Hematopoietic multipotent progenitor cell treated with erythropoietin and hydrocortisone succinate and interleukin-3 and kit ligand, for 15 days (in vitro differentiated cells): Measurements from ENCODE around the gene APOB.

Experiments used
- DNase-seq: peaks from one replicate; pipeline ENCODE4 v3.0.0-alpha.2; 2015; ENCODE audit warnings: low spot score

The APOB gene

DNA sequence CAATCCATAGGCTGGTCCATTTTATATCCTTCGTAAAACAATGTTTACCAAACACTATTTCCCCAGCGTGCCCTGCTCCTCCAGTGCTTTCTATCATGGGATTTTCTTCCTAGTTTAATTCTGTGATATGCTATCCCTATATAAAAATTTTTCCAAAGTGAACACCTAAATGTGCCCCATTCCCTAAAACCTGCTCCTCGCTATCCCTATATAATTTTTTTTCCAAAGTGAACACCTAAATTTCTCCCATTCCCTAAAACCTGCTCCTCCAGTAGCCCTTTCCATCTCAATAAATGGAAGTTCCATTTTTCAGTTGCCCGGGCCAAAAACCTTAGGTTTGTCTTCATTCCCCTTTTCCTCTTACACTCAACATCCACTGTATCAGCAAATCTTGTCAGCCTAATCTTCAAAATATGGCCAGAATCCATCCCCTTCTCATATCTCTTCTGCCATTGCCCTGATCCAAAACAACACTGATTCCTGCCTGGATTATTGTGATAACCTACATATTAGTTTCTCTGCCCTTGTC is 26.1 kb downstream of the APOB start:
- DNase-seq: no peak

DNA sequence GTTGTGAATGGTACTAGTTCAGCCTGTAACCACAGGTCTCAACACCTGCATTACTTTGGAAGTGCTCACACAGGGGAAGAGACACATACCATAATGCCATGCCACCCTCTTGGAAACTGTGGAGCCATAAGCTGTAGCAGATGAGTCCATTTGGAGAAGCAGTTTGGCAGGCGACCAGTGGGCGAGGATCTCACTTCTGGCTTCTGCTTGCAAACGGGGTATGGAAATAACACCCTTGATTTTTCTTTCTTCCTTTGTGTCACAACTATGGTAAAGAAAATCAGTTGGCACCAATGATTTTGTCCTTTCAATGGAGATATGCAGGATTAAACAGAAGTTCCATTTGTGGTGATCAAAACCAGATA is 28.6 kb downstream of the APOB start:
- no peak for DNase-seq

DNA sequence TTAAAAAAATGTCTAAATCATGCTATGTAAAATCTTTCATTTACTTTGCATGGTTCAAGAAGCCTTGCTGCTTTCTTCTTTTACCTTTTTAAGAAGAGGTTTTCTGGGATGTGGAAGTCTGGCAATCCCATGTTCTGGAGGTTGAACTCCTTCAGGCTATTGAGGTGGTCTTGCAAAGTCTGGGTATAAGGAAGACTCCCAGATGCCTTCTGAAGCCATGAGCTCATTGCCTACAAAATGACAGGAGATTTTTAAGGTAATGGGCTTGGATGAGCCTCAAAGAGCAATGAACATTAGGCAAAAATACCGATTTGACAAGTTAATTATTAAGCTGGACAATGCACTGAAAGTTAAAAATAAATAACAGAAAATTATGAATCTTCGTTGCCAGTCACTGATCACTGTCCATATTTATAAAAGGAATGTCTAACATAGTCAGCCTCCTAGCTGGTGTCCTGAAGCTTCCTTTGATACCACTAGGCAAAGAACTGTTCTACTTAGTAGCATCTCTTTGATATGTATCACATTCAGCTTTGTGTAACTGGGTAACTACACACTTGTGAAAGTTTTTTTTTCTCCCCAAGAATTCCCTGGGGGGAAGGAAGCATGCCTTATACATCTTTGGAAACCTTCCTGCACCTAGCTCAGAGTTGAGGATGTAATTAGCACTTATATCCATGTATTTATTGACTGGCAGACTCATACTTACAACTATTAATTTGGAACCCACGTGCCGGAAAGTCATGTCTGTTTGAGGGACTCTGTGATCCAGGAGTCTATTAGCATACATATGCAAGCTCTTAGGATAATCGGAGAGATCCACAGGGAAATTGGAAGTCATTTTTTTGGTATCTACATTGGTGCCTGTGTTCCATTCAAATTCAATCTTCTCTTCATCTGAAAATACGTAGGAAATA is 29.3 kb downstream of the APOB start:
- DNase-seq: no peak

DNA sequence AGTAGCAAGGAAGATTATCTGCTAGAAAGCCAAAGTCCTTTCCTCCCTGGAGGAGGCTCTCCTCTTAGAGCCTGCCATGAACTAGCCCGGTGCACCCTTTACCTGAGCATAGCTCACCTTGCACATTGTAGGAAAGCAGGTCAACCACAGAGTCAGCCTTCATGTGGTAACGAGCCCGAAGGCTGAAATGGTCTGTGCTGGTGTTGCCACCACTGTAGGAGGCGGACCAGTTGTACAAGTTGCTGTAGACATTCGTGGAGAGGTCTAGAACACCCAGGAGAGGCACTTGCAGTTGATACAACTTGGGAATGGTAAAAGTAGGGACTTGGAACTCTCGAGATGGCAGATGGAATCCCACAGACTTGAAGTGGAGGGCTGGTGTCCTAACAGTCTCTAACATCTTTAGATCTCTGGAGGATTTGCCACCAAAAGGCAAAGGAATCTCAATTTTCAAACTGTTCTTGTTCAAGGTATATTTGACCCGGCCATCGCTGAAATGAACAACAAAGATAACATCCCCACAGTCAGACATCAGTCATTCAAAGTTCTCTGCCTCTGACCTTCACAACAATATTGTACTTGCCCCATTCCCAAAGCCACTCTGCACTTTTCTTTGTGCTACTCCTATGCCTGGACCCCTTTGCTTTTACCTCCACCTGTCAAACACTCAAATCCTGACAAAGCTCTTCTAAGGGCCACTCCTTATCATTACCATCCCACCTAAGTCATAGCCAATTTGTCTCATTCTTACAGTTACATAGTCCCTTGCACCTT is 30.6 kb downstream of the APOB start:
- DNase-seq: no peak

DNA sequence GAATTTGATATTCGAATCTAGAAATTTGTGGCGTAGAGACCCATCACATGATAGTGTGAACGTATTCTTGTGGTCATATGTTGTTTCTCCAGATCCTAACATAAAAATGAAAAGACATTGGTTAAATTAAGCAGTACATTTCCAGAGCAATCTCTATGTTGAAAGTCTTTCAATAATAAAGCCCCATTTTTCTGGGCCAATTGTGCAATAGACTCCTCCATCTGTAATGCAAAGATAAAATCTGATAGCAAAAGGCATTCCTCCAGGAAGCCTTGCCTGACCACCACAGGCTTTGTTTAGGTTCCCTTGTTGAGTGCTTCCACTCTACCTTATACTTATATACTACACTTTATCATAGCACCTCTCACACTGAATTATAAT is 31.3 kb downstream of the APOB start:
- no peak for DNase-seq

DNA sequence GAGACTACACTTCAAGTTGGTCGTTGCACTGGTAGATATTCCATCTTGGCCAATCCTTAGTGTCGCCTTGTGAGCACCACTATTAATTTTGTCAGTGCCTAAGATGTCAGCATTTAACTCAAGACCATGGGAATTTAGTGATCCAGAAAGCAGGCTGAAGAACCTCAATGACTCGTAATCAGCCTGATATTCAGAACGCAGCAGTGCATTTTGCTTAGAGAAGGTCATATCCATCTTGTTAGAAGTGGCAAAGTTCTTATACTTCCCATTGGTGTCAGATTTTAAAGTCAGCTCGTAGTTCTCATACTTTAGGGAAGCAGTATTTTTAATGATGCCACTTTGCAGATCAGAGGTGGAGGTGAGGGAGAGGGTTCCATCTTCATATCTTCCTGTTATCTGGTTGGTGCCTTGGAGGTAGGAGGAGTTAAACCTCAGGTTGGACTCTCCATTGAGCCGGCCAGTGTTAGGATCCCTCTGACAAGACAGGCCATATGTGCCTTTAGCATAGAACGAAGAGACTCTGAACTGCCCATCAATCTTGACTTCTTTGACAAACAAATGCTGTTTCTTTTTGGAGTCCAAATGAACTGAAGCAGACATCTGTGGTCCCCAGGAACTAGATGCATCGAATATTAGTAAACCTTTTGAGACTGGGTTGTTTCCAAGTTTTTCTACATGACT is 31.9 kb downstream of the APOB start:
- no peak for DNase-seq

DNA sequence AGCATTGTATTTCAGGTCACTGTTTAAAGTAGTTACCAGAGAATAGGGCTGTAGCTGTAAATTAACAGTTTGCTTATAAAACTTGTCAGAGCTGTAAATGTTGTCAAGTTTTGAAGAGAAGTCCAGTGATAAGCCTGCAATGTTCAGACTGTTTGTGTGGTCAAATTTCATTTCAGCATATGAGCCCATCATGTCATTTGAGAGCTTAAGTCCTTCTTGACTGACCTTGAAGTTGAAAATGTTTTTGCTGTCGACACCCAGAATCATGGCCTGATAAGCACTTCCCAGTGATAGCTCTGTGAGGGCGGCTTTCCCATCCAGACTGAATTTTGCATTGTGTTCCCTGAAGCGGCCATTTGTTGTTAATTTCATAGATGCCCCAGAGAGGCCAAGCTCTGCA is 32.4 kb downstream of the APOB start:
- no peak for DNase-seq

DNA sequence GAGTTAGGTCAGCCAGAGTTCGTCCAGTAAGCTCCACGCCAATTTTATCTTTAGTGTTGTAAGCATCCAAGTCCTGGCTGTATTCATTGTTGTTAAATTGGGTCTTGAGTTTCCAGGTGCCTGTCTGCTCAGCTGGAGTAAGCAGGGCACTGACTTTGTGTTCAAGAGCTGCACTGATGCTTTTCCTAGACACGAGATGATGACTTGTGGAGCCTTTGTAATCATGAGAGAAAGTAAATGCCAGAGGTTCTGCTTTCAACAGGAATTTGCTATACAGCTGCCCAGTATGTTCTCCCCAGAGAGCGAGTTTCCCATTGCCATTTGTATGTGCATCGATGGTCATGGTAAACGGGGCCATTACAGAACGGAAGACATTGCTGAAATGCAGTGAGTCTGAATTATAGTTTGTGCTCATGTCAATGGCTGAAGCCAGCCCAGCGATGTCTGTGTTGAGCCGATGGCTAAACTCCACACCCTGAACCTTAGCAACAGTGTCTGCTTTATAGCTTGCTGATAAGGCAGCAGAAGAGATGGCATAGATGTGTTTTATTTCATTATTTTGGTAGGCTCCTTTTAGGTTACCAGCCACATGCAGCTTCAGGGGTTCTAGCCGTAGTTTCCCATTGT is 32.9 kb downstream of the APOB start:
- no peak for DNase-seq

DNA sequence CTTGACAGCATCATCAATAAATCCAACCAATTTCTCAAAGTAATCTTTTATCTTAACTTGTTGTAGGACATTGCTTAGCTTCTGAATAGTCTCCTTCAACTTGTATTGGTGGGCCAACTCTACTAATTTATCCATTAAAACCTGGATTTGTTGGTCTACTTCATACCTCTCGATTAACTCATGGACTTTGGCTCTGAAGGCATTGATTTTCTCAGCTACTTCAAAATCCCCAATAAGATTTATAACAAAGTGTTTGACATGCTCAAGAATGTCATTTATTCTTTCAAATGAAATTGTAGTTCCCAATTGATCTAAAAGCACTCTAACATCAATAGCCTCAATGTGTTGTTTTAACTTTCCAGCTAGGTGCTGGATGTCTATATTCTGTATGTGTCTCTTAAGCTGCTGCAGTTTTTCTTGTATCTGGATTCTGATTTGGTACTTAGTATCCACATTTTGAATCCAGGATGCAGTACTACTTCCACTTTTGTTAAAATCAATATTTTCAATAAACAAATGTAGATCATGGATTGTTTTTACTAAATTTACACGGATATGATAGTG is 34.1 kb downstream of the APOB start:
- DNase-seq: no peak

DNA sequence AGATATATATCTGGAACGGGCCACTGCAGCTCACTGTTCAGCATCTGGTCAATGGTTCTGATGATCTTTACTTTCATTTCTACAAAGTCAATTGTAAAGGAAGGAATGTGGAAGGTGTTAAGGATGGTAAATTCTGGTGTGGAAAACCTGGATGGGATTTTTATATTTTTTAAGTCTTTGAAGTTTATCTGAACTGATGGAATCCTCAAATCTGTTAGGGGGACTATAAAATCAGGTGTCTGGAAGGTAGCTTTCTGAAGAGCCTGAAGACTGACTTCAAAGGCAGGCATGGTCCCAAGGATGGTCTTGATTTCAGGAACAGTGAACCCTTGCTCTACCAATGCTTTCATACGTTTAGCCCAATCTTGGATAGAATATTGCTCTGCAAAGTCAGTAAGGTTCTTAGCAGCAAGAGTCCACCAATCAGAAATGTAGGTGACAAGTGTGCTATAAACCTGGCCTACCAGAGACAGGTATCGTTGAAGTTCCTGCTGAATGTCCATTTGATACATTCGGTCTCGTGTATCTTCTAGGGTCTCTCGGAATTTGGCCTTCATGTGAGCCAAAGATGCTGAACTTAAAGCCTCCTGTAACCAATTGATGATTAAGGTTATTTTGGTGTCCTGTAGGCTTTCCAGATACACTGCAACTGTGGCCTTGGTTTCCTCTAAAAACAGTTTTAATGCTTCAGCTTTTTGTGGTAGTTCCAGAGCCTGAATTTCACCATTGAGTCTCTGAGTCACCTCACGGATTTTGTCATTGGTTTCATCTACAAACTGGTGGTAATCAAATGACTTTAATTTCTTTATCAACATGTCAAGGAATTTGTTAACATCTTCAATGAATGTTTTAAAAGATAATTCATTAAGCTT is 34.8 kb downstream of the APOB start:
- no peak for DNase-seq

DNA sequence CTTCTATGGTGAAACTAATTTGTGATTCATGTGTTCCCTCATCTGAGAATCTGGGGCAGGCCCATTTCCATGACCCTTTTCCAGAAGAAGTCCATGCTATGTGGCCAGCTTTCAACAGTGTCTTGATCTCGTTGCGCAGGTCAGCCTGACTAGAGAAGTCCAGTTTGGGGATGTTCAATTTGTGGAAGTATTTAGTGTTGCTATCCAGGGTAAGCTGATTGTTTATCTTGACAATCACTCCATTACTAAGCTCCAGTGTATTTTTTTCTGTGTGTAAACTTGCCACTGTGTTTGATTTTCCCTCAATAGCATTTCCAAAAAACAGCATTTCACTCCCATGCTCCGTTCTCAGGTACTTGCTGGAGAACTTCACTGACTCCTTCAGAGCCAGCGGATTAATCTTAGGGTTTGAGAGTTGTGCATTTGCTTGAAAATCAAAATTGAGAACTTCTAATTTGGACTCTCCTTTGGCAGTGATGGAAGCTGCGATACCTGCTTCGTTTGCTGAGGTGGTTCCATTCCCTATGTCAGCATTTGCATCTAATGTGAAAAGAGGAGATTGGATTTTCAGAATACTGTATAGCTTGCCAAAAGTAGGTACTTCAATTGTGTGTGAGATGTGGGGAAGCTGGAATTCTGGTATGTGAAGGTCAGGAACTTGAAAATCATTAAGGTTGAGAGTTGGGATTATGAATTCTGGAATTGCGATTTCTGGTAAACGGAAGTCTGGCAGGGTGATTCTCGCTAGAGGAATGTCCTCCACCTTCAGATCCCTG is 35.7 kb downstream of the APOB start:
- no peak for DNase-seq

DNA sequence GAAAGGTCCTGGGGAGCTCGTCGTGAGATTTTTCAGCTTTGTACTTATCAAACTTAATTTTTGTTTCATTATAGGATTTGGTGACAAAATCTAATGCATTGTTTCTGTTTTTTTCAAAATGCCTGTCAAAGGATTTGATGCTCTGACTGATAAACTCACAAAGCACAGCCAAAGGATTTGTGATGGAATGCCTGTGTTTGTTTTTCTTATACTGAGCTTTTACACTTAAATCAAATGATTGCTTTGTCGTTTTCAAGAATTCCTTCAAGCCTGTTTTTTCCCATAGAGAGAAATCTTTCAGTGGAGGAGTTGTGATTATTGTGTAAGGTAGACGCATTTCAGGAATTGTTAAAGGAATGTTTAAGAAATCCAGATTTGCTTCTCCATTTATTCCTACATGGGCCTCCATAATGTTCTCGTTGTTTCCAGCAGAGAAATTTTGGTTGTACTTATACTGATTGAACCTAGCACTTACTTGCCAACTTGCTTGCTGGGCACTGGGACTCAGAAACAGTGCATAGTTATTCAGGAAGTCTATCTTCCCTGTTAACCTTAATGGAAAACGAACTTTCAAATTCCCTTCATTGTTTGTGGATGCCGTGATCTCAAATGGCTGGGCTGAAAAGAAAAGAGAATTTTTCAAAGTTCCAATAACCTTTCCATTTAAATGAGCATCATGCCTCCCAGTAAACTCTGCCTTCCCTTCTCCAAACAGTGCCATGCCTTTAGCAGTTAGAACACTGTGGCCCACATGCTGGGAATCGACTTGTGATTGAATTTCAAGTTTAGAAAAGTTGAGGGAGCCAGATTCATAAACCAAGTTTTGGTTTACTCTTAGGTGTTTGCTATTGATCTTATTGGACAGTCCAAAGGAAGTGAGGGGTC is 36.5 kb downstream of the APOB start:
- no peak for DNase-seq

DNA sequence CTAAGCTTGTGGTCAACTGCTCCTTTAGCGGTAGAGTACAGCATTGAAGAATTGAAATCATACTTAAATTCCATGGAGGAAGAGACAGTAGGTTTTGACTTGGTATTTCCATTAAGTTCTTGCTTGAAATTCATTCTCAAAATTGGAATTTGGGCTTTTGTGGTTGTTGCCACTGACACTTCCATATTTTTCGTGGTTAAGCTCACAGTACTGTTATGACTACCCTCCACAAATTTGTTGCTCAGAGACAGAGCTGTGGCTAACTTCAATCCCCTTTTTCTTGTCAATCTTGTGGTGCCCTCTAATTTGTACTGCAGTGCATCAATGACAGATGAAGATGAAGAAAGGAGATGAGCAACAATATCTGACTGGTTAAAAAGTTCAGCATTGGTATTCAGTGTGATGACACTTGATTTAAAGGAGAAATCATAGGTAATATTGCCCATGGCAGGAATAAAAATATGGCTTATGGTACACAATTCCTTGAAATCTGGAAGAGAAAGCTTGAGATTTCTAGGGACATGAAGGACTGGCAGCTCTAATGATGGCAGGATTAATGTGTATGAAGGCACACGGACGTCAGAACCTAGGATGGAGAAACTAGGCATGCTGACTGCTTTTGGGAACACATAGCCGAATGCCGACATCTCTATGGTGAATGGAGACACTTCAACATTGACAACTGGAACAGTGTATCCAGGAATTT is 37.3 kb downstream of the APOB start:
- DNase-seq: no peak

DNA sequence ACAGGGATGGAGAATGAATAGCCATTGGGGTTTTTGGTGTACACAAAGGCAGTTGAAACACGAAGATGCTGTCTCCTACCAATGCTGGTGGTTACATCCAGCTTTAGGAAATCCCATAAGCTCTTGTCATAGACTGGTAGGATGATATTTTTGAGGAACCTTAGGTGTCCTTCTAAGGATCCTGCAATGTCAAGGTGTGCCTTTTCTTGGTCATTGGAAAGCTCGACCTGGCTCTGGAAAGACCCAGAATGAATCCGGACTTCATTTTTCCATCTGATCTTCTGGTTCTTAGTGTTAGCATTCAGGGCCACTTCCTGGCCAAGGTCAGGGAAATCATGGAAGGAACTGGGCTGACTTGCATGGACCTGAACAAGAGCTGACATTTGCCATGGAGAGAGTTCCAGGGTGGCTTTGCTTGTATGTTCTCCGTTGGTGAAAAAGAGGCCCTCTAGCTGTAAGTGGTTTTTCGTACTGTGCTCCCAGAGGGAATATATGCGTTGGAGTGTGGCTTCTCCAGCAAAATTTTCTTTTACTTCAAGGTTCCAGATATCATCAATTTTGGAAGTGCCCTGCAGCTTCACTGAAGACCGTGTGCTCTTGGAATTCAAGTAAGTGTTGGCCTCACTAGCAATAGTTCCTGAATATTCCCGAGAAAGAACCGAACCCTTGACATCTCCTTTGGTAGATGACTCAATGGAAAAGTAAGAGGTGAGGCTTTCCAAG is 38.0 kb downstream of the APOB start:
- DNase-seq: no peak

DNA sequence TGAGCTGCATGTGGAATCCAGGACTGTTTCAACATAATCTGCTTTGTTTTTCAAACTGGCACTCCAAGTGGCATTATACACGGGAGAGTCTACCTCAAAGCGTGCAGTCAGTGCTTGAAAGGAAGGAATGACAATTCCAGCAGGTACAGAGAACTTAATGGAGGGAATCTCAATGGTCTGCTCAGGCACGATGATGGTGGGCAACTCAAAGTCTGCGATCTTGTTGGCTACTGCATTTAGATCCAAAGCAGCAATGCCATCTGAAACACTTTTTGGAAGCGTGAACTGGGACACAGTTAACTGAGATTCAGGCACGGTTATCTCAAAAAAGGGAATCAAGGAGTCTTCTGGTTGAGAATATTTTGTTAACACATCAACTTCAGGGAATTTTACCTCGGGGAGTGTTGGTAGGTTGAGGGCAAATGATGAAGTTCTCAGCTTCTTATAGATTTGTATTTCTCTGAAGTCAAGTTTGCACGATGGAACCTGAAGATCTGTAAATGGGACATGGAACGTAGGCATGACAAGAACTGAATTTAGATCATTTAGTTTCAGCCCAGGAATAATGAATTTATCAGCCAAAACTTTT is 38.7 kb downstream of the APOB start:
- DNase-seq: no peak

DNA sequence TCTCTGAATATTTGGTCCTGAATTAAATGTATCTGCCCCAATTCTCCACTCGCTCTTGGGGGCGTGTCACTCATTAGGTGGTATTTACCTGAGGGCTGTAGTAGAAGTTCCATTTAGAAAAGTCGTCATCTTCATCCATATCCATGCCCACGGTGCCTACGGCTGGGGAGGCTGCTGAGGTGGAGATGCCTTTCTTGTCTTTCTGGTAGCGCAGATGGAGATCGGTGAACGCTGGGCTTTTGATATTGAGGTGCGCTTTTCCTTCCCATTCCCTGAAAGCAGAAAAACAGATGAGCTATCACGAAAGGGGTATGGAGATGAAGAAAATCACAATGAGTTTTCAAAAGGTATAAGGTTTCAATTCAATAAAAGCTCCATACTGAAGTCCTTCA is 39.7 kb downstream of the APOB start:
- no peak for DNase-seq

DNA sequence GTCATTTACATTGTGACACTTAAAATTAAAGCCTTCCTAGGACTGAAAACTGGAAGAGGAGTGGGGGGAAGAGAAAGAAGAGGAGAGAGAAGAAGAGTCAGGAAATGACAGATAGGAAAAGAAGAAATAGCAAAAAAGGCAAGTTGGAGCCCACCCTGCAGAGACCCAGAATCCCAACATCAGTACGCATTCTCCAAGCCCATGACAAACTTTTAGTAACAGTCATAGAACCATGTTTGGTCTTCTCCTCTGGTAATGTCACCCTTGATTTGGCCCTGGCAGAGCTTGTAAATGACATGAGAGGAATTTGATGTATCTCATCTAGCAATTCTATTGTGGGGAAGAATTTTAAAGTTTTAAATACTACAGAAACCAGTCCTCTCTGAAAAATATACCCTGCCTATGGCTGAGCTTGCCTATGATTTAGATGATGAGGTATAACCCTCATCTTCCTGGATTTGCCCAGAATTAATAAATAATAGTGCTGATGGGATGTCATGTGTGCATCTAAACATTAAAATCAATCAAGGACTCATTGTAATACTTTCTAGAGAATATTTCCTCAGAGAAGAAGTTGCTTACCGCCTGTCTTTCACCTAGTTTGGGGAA is 40.2 kb downstream of the APOB start:
- no peak for DNase-seq
